NCI-H345 (cell line): Measurements from ENCODE around the gene GRK5.
A peak's percentile ranks its signal among the peaks of the same experiment; 100 is the strongest.

Experiments
- DNase-seq: peaks from one replicate; lab custom pipeline; 2025; lab: John Stamatoyannopoulos, UW

Gene GRK5

DNA sequence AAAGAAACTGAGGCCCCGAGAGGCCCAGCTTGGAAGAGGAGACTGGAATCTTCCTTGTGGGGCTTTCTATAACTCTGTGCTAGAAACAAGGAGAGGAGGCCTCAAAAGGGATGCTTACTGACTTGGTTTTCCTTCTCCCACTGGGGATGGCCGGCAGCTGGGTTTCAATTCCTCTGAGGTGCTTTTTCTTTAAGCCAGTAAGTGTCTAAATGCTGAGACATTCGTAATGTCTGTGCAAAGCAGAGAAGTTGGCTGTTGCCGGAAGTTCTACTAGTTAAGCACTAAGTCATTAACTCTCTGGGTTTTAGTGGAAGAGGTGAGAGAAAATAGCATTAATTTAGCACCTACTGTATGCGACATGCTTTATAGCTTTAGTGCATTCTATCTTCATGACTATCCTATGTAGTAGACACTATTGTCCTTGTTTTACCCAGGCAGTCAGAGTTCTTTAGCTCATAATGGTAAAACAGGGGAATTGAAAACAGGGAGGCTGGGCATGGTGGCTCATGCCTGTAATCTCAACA is 199.9 kb downstream of the GRK5 start:
- DNase-seq: no peak

DNA sequence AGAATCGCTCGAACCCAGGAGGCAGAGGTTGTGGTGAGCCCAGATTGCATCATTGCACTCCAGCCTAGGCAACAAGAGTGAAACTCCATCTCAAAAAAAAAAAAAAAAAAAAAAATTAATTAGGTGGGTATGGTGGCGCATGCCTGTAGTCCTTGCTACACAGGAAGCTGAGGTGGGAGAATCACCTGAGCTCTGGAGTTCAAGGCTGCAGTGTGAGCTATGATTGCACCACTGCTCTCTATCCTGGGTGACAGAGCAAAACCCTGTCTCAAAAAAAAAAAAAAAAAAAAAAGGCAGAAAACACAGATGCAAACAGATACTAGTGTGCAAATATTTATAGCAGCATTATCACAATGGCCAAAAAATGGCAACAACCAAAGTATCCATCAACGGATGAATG is 200.7 kb downstream of the GRK5 start:
- no peak for DNase-seq

DNA sequence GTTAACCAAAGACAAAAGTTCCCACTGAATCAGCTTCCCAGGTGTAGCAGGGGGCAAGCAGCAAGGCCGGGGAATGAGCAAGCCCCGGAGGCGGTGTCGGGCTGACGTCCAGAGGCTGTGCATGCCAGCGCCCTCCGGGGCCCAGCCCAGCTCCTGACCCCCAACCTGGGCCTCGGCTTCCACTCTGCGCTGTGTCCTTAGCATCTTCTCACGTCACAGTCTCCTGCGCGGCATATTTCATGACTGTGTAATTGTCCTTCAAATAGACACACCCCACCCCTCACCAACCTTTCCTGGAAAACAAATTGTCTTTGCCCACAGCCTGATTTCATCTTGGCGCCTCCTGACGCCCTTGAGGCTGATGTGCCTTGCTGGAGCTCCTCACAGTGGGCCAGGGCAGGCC is 201.6 kb downstream of the GRK5 start:
- no peak for DNase-seq

DNA sequence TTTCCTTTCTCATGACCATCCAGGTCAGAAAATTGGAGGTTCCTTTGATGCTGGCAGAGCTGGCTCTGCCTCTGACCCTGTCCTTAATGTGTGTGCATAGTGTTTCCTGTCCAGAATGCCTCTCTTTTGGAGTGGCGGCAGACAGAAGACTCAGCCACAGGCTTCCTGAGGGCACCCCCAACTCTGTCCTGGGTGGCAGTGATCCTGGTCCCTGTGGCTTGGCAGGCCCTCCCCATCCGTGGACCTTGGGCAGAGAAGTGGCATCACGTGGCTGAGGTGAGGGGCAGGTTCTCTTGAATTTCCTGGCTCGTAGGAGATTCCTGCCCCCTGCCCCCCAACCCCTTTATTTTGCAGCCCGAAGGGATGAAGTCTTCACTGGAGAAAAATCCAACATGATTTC is 202.0 kb downstream of the GRK5 start:
- no peak for DNase-seq

DNA sequence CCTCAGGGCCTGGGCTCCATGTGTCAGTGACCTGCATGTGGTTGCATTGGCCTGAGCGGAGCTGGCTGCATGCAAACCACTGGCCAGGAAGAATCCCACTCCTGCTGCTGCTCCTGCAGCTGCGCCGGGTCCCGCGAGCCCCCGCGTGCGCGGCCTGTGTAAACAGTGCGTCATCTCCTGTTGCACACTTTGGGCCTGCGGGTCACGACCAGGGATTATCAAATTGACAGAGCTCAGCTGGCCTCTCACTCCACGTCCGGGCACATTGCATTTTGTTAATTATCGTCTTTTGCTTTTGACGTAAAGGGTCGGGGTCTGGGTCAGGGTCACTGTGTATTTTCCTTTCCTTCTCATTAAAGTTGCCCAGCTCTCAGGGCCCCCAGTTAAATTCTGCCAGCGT is 202.5 kb downstream of the GRK5 start:
- no peak for DNase-seq

DNA sequence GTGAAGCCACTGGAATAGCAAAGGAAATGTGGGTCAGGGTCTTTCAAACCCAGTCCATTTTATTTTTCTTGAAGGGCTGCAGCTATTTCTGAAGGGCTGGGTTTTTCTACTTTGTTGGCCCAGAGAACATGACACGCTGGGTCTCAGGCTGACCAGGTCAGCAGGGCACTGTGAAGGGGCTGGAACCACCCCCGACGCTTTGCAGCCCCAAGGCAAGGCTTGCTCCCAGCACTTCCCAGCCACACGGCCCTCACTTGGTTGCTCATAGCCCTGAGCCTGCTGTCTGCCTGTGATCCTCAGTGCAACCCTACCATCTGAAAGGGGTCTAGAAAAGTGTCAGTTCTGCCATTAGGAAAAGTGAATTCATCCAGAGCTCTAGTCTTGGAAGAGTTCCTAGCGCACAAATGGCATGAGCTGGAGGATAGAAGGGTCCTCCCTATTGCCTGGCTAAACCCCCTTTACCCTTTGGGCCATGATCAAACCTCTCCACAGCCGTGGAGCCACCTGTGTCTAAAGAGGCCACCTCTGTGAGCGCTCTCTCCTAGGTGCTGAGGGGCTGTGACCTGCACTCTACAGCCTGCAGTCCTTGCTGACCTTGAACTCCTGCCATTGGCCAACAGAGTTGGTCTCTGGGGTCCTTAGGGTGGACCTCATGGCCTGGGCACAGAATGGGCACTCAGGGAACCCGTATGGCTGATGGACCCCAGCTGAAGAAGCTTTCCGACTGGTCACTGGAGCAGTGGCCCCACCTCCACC is 203.2 kb downstream of the GRK5 start:
- no peak for DNase-seq

DNA sequence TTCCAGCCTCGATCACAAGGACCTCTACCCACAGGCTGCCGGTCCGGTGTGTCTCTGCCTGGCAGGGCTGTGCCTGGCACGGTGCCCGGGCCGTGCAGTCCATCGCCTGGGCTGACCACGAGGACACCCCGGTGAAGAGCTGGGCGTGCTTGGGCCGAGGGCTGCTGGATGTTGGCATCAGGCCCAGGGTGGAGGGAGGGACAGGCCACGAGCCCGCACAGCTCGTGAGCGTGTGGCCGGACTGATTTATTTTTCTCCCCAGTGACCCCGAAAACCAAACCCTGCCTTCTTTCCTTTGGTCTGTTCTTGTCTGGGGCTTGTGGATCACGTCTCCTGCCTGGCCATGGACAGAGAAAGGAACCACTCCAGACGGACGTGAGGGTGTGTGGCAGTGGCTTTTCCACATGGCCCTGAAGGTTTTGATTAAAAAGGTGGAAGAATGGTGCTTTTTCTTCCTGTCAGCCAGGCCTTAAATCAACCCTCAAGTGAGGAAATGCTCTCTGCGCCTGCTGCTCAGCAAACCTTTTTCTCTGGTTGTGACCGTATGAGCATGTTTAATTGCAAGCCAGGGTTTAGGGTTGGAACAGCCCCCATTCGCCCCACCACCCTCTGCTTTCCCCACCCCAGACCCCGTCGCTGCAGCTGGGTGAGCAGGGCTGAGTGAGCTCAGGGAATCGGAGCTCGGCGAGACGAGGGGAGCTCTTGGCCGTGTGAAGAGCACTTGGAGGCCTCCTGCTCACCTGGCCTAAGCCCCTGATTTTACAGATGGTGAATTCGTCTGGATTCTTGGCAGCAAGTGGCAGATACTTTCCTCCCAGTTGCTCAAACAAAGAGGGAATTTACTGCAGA is 205.1 kb downstream of the GRK5 start:
- DNase-seq: no peak

DNA sequence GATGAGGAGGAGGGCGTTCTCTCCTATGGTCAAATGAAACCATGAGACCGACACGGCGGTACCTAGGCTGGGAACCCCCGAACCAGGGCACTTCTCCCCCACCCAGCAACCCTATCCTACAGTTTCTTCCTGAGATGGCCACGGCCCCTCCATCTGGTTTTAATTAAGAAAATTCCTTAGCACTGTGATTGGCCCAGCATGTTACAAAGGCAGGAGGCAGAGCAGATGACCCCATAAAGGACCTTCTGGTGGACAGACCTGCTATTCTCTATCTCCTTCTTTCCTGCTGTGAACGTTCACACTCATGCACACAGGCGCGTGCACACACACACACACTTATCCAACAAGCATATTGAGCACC is 205.7 kb downstream of the GRK5 start:
- DNase-seq: no peak

DNA sequence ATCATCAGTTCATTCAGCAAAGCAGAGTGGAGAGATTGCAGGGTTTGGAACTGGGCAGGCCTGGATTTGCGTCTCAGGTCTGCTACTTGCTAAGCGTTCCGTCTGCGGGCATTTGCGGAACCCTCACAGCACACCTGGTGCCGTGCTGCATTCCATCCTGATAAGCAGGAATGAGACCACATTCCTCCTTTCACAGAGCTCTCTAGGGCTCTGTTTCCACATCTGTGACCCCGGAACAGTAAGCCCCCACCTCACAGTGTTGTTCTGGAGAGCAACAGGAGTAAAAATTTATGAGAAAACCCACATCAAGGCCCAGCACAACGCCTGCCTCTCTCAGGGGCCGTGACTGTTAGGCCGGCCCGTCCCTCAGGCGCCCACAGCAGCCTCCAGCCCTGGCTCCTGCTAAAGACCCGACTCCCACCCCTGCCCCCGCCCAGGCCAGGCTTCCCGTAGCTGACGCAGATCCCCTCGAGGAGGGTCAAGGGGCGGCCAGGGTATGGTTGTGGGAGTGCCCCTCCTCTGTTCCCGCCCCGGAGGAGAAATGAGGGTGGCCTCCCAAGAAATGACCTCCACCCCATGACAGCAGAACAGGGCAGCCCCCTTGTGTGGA is 206.2 kb downstream of the GRK5 start:
- DNase-seq: no peak

DNA sequence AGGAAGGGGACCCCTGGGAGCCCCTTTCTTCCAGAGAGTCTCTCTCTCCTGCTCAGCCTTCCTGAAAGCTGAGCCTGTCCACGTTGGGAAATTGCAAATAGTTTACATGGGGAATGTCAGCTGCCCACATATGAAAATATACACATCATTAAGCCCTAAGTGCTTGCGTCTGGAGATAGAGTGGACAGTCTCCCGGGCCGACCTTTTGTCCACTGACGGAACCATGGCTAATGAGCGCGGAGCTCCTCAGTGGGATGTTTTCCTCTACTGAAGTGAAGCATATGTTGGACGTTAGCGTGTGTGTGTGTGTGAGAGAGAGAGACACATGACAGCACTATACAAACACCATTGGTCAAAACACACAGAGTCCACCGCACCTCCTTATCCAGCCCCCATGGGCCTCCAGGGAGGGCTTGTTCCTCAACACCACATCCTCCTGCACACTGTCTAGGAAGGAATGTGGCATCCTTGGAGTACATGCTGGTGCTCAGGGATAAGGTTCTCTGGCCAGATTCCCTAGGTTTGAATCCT is 206.8 kb downstream of the GRK5 start:
- DNase-seq: no peak

DNA sequence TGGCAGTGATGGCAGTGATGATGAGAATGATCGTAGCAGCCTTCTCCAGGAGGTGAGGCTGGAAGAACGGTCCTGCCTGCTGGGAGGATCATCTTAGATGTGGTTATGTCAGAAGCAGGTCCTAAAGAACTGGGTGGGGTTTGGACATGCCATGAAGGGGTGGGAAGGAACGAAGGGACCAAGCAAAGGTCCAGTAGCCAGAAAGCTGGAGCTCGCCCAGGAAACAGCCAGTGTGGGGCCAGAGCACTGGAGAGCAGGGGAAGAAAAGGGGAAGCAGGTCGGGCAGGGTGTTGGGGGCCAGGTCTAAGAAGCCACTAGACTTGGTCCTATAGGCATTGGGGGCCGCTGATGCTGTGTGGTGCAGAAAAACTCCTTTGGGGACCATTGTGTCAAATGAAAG is 207.8 kb downstream of the GRK5 start:
- DNase-seq: no peak

DNA sequence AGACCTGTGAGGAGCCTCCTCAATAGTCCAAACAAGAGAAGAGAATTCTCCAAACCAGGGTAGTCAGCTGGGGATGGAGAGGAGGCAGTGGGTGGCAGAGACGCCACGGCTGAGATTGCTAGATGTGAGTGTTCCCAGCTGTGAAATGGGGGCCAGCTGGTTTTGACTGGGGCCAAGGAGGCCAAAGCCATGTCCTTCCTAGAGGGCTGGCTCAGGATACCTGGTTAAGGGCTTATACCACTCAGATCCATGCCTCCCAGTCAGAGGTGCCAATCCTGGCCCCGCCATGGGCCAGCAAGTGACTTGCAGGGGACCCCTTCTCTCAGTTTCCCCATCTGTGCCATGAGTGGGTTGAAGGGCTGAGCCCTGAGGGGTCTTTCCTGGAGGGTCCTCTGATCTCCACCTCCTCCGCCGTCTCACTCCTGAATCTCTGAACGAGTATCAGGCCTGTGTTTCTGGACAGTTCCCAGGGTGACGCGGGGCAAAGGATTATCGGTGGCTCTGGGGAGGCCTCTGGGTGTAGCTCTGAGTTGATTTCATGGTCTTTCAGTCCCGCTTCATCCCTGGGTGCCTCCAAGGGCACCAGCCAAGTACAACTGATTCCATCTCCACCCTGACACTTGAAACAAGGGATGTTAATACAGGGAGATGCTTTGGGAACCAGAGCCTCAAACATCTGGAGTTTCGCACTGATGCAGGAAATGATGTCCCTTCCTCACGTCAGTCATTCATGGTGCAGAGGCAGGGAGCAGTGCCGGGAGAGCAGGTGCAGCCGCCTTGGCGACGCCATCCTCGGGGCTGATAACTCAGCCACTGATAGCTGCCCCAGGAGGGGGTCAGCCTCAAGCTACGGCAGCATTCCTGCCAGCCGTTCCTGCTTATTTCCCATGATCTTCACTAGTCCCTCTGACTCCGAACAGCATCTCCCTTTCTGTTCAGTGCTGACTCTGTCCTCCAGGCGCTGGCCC is 208.4 kb downstream of the GRK5 start:
- DNase-seq: no peak

DNA sequence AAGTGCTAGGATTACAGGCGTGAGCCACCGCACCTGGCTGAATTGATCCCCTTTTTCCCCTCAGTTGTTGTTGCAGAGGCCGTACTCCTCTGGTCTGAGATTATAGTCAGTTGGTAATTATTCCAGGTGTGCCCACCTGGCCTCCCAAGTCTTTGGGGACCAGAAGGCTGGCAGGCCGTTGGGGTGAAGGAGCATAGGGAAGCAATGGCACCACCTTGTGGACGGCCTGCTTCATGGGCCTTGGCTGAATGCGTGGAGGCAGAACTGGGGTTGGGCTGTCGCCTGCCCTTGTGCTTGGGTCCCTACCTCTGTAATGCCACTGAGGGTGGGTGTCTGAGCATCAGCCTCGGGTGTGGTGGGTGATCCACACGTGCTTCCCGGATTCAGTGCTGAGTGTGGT is 209.5 kb downstream of the GRK5 start:
- DNase-seq: peak; percentile 35

DNA sequence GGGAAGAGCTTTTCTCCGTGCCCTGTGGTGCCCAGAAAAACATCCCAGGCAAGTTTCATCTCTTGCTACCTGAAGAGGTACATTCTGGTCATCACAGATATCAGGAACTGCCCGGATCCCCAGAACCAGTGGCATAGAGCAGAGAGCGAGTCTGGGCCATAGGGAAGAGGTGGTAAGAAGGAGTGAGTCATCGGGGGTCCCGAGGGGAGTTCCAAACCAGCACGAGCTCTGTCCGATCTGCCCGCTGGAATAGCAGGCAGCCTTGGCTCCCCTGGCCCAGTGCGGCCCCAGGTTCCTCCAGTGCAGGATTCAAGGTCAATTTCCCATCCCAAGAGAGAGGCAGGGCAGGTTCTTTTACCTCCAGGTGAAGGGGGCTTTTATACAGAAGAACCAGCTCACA is 210.5 kb downstream of the GRK5 start:
- no peak for DNase-seq

DNA sequence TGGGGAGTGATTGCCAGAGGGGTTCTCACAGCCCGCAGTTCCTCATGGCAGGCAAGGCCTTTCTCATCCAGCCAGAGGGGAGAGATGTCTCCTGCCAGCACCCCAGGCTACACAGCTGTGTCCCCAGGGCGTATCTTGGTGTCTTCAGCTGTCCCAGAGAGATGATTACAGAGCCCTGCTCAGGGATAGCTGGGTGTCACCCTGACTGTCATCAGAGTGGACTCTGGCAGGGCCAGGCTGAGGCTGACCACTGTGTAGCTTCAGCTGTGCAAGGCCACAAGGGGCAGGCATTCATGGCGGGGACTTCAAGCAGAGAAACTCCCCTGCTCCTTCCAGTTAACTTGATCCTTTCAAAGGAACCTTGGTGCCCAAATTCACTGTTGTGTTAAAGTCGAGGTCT is 211.0 kb downstream of the GRK5 start:
- DNase-seq: no peak

DNA sequence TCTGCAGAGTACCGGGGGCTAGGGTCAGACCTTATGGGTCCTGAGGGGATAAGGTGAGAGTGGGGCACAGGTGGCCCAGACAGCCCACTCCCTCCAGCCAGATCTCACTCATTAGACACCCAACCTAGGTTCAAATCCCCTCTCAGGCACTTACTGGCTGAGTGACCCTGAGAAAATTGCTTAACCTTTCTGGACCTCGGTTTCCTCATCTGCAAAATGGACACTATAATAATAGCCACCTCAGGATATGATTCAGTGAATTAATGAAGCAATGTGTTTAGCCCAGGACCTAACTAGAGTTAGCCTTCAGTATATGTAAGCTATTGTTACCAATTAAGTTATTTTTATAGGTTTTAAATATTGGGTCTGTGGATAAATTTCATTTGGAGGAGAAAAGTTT is 212.6 kb downstream of the GRK5 start:
- DNase-seq: no peak

DNA sequence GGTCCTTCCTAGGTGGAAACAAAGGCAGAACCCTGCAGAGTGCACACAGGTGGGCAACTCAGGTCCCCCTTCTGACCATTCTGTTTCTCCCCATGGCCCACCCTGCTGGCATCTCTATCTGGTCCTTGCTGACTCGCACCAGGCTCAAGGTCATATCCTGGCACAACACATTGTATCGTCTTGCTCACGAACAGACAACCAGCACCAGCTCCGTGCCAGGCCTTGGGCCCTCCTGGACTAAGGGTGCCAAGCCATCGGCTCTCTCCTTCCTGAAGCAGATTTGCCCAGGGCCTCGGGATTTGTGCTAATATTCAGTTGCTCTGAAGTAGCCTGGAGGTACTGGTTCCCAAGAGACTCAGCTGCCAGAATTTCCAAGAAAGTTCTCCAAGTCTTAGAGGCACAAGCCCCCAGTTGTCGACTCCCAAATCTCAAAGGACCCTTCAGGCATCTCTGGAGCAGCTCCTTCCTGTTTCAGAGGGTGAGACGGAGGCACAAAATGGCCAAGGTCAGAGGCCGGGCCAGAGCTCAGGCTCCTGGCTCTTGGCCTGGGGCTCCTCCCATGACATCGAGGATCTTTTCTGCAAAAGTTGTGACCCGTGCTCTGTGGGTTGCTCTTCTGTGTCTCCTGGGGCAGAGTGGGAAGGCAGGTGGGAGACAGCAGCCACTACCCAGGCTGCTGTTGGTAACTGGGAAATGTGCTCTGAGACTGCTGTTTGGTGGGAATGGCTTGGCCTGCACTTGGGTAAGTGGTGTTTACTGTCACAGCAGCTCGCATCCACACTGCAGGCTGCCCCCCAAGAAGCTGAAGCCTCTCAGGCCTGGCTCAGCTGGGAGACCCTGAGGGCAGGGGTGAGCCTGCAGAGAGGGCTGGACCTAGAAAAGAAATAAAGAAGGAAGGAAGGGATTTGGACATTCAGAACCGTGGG is 213.8 kb downstream of the GRK5 start:
- DNase-seq: no peak

DNA sequence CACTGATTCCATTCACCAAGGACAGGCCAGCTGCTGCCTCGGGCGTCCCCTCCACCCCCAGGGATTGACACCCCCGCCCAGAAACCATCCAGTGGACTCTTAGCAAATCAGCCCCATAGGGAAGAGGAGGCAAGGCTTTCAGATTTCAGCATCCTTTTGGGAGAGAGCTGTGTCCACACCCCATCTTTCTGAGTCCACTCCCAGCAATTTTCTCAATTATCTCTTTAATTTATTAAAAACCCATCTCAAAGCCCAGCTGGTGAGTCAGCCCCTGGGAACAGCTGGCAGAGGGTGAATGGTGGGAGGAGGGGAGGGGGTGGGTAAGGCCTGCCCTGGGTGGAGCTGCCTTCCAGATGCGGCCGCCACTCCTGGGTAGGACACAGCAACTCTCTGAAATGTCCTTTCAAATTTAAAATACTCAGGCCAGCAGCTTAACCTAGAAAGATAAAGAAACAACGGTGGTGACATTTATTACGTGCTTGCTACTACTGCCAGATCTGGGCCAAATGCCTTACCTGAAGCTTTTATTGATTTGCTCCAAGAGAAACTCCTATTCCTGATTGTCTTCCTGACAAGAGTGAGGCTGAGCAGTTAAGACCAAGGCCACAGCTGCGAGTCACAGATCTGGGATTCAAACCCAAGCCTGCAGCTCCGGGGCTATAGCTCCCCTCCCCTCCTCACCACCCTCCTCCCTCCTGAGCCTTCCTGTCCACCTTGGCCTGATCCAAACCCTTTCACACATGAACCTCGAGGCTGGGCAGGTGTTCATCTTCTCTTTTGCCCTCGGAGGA is 214.7 kb downstream of the GRK5 start:
- DNase-seq: no peak

DNA sequence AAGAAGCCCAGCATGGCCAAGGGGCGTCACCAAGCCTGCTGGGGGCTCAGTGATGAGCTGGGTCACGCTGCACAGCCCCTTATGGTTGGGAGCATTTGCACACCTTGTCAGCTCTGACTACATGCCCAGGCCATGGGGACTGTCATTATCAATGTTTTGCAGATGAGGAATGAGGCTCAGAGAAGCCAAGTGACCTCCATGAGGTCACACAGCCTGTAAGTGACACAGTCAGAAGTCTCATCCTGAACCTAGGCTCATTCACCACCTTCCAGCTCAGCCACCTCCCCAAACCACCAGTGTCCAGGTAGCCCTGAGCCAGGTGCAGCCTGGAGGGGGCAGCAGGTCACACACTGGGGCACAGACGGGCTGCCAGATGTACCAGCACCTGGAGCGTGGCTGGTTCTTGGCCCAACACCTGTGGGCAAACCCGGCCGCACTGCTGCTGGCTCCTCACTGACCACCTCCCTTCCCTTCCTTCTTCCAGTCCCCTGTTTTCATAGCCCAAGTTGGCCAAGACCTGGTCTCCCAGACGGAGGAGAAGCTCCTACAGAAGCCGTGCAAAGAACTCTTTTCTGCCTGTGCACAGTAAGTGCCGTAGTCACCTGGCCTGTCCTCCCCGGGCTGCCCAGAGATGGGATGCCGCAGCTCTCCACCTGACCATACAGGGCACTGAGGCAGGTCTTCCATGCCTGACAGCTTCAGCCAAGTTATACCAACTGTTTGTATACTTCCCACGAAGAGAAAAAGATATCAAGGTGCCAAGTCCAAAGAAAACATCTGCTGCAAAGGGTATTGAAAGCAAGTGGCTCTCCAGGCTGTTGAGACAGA is 215.5 kb downstream of the GRK5 start:
- no peak for DNase-seq
